GM23248 (cell line): ENCODE data around the gene TAF1D. TPM values are rescaled to one million over a fixed set of nuclear protein-coding genes. Genes with fewer than 3 reads are reported as not detected.

Experiments
- DNase-seq: peaks from one replicate; pipeline ENCODE4 v3.0.0-alpha.2; 2015
- H2AFZ ChIP-seq: fragments of 200-600 bp; sonication (generic); 2 replicates; pipeline ENCODE4 v1.6.1; 2016; ENCODE audit warnings: antibody characterized with exemption
- H3F3A ChIP-seq: fragments of 200-600 bp; sonication (generic); 2 replicates; pipeline ENCODE4 v1.6.1; 2016; ENCODE audit warnings: mild to moderate bottlenecking, antibody characterized with exemption, mixed run types; ENCODE audit not compliant: insufficient read depth
- H3K27ac ChIP-seq: fragments of 200-600 bp; sonication (generic); 2 replicates; pipeline ENCODE4 v1.5.1; 2016; ENCODE audit warnings: mild to moderate bottlenecking
- H3K27me3 ChIP-seq: fragments of 200-600 bp; sonication (generic); replicated peaks from 2 replicates; pipeline ENCODE4 v1.6.1; 2016; ENCODE audit warnings: mild to moderate bottlenecking; ENCODE audit not compliant: insufficient read depth
- H3K36me3 ChIP-seq: fragments of 200-600 bp; sonication (generic); 2 replicates; pipeline ENCODE4 v1.6.1; 2016; ENCODE audit warnings: low read depth, mild to moderate bottlenecking
- H3K4me1 ChIP-seq: fragments of 200-600 bp; sonication (generic); 2 replicates; pipeline ENCODE4 v1.6.1; 2016; ENCODE audit warnings: mild to moderate bottlenecking; ENCODE audit not compliant: insufficient read depth
- H3K4me2 ChIP-seq: fragments of 200-600 bp; sonication (generic); one replicate; pipeline ENCODE4 v1.6.1; 2016; ENCODE audit warnings: mild to moderate bottlenecking; ENCODE audit not compliant: unreplicated experiment
- H3K4me3 ChIP-seq: fragments of 200-600 bp; sonication (generic); 2 replicates; pipeline ENCODE4 v1.5.1; 2016; ENCODE audit warnings: mild to moderate bottlenecking
- H3K79me2 ChIP-seq: fragments of 200-600 bp; sonication (generic); 2 replicates; pipeline ENCODE4 v1.6.1; 2016; ENCODE audit warnings: mild to moderate bottlenecking; ENCODE audit not compliant: insufficient read depth
- H3K9ac ChIP-seq: fragments of 200-600 bp; sonication (generic); 2 replicates; pipeline ENCODE4 v1.6.1; 2016; ENCODE audit warnings: mild to moderate bottlenecking
- H3K9me2 ChIP-seq: fragments of 200-600 bp; sonication (generic); 2 replicates; pipeline ENCODE4 v1.6.1; 2016; ENCODE audit warnings: mixed run types, mild to moderate bottlenecking, moderate library complexity; ENCODE audit not compliant: insufficient read depth
- H3K9me3 ChIP-seq: fragments of 200-600 bp; sonication (generic); one replicate; pipeline ENCODE4 v1.6.1; 2017; ENCODE audit warnings: low read depth
- H4K20me1 ChIP-seq: fragments of 200-600 bp; sonication (generic); 2 replicates; pipeline ENCODE4 v1.6.0; 2016; ENCODE audit not compliant: insufficient read depth
- EZH2 ChIP-seq: fragments of 200-600 bp; sonication (generic); IDR thresholded peaks from 2 replicates; pipeline ENCODE4 v1.6.1; 2018; ENCODE audit warnings: antibody characterized with exemption, mild to moderate bottlenecking; ENCODE audit not compliant: insufficient read depth, poor library complexity, severe bottlenecking
- EZH2phosphoT487 ChIP-seq: fragments of 200-600 bp; sonication (generic); IDR thresholded peaks from 2 replicates; pipeline ENCODE4 v1.6.1; 2018; ENCODE audit warnings: antibody characterized with exemption, moderate library complexity, mild to moderate bottlenecking, low read depth; ENCODE audit not compliant: insufficient read depth
- WGBS, 2 experiments: methylation state at CpG; one replicate each; pipeline ENCODE4 v1.1.6; 2015 to 2017; ENCODE audit warnings: low lambda C conversion rate in 2 of 2, low coverage in 1 of 2; ENCODE audit errors: missing lambda C conversion rate in 2 of 2; 5-methylcytosine and 5-hydroxymethylcytosine counted together
- in situ Hi-C: fragments of 300-500 bp; cut with MboI; formaldehyde crosslinking; loops from 2 replicates; pipeline ENCODE4 v1.15.0; 2020
- polyA plus RNA-seq: library from polyadenylated mRNA; unstranded; fragments of >200 nt; fragmentation: Nextera tagmentation; extraction: Ambion mirVana; gene quantifications from 2 replicates; pipeline ENCODE4 v1.2.1, GENCODE V29; 2016
- total RNA-seq: library from RNA; depleted of rRNA; stranded (reverse); fragments of >200 nt; shearing (Covaris generic); gene quantifications from 2 replicates; pipeline ENCODE4 v1.2.3, GENCODE V29; 2014

Gene TAF1D
- total and polyA plus RNA-seq, 2 experiments from 2014 or later: 60.7 to 127 TPM

DNA sequence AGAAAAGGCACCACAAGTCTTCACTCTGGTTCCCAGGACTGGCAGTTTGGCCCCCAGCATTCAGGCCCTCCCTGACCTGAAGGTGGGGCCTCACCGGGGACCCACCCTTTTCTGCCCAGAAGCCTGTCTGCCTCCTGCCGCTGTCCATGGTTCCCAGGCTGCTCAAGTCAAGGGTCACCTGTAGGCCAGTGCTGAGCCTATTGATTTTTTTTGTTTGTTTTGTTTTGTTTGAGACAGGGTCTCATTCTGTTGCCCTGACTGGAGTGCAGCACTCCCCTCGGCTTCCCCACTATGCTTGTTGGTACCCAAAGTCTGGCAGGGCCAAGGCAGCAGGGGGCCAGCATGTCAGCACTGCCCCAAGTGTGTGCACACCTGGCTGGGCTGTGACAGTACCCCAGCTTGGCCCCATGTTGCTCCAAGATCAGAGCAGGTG is 31.8 kb upstream of the TAF1D start:
- H3K9ac ChIP-seq: no peak overlapping the region
- no peak overlapping the region for H3K4me3 ChIP-seq
- H3K36me3 ChIP-seq: no peaks in the 10 kb centered on the region
- H2AFZ ChIP-seq: no peak overlapping the region
- TF ChIP-seq EZH2phosphoT487 (no peak), EZH2 (no peak)
- DNase-seq: no peak
- H3K9me2 ChIP-seq: no peaks in the 10 kb centered on the region
- H3K27me3 ChIP-seq: no peaks in the 10 kb centered on the region
- in situ Hi-C loops: no loop called here
- H3F3A ChIP-seq: no peaks in the 10 kb centered on the region
- H3K9me3 ChIP-seq: no peaks in the 10 kb centered on the region
- H3K4me1 ChIP-seq: no peaks in the 10 kb centered on the region
- H3K79me2 ChIP-seq: no peaks in the 10 kb centered on the region
- WGBS, 2 experiments: 76 to 78% methylated on average over 3 of the region's 3 CpGs
- H4K20me1 ChIP-seq: no peaks in the 10 kb centered on the region
- H3K27ac ChIP-seq: no peak overlapping the region
- no peak overlapping the region for H3K4me2 ChIP-seq

DNA sequence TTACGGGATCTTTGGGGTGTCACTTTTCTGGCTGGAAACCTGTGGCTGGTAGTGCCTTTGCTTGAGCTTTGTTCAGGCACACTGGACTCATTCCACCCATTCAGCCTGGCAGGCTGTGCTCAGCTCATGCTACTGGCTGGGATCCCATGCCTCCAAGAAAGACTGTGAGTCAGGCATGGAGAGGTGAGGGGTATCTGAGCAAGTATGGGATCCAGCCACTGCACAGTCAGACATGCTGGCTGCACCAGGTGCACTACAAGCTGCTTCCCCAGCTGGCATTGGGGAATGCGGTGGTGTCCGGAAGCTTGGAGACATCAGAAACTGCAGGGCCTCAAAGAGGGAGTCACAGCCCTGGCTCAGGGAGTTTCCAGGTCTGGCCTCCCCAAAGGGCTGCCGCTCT is 30.8 kb upstream of the TAF1D start:
- H3K9me3 ChIP-seq: no peaks in the 10 kb centered on the region
- no peak overlapping the region for H2AFZ ChIP-seq
- WGBS, 2 experiments: 87 to 90% methylated on average over 4 of the region's 4 CpGs
- no peaks in the 10 kb centered on the region for H3K36me3 ChIP-seq
- no peaks in the 10 kb centered on the region for H3K9me2 ChIP-seq
- no peaks in the 10 kb centered on the region for H4K20me1 ChIP-seq
- H3K4me2 ChIP-seq: no peak overlapping the region
- no peaks in the 10 kb centered on the region for H3K79me2 ChIP-seq
- no peak for DNase-seq
- H3K27ac ChIP-seq: no peak overlapping the region
- no peak overlapping the region for H3K4me3 ChIP-seq
- no peaks in the 10 kb centered on the region for H3K4me1 ChIP-seq
- in situ Hi-C loops: no loop called here
- no peak overlapping the region for H3K9ac ChIP-seq
- no peaks in the 10 kb centered on the region for H3K27me3 ChIP-seq
- no peaks in the 10 kb centered on the region for H3F3A ChIP-seq
- TF ChIP-seq EZH2phosphoT487: no peak
- no peak for TF ChIP-seq EZH2

- Histone ChIP-seq H3F3A (no peaks in the 10 kb centered on the region), H3K9me2 (no peaks in the 10 kb centered on the region), H3K4me1 (no peaks in the 10 kb centered on the region), H3K27ac (no peak overlapping the region), H3K79me2 (no peaks in the 10 kb centered on the region), H2AFZ (no peak overlapping the region), H3K36me3 (no peaks in the 10 kb centered on the region; the same call in 1 of the 2 replicates), H3K27me3 (no peaks in the 10 kb centered on the region), H3K9me3 (no peaks in the 10 kb centered on the region), H3K4me2 (no peak overlapping the region), H4K20me1 (no peaks in the 10 kb centered on the region), H3K9ac (no peak overlapping the region), H3K4me3 (no peak overlapping the region)
- 92 to 97% methylated on average over 1 of the region's 1 CpG for WGBS, 2 experiments
- in situ Hi-C loops: no loop called here
- no peak for DNase-seq
- TF ChIP-seq EZH2phosphoT487 (no peak), EZH2 (no peak)
Observed at GRCh38 chr11:93770160-93770559, 28.9 kb upstream of the TAF1D start.

DNA sequence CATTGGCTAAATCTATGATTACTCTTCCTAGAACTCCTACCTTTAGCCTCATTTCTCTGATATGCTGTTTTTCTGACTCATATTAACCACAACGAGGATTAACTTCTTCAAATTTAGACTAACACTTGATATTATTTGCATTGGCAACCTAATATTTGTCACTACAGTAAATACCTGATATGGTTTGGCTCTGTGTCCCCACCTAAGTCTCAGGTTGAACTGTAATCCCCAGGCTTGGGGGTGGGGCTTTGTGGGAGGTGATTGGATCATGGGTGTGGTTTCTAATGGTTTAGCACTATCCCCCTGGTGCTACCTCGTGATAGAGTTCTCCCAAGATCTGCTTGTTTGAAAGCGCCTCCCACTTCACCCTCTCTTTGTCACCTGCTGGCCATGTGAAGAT is 25.7 kb upstream of the TAF1D start:
- H3K27ac ChIP-seq: no peak overlapping the region
- H3K9me2 ChIP-seq: no peaks in the 10 kb centered on the region
- peaks cover 1% of the 10 kb centered on the region; the same call in 1 of the 2 replicates for H3K36me3 ChIP-seq
- no peak overlapping the region for H3K4me3 ChIP-seq
- no peak overlapping the region for H3K9ac ChIP-seq
- H3K4me1 ChIP-seq: no peaks in the 10 kb centered on the region
- TF ChIP-seq EZH2 (no peak), EZH2phosphoT487 (no peak)
- H3K79me2 ChIP-seq: no peaks in the 10 kb centered on the region
- H3F3A ChIP-seq: no peaks in the 10 kb centered on the region
- H2AFZ ChIP-seq: no peak overlapping the region
- DNase-seq: no peak
- 81 to 86% methylated on average over 3 of the region's 3 CpGs for WGBS, 2 experiments
- H3K27me3 ChIP-seq: no peaks in the 10 kb centered on the region
- in situ Hi-C loops: no loop called here
- no peaks in the 10 kb centered on the region for H3K9me3 ChIP-seq
- H4K20me1 ChIP-seq: no peaks in the 10 kb centered on the region
- H3K4me2 ChIP-seq: no peak overlapping the region

DNA sequence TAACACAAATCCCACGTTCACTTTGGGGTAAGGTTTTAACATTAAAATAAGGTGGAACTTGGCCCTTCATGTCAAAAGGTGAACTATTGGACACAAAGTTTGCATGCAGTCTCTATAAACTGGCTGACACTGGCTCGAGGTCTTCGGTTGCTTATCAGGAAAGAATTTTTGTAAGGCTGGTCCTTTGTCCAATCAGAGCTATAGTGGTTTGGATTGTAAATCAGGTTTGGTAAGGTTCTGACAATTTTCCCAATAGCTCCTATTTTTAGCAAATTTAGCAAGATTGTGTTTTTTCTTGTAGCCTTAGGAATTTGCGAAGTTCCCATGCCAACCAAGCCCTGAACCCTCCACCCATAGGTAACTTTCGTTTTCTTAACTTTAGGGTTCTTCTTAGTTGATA is 25.2 kb upstream of the TAF1D start:
- Histone ChIP-seq H3K9me2 (no peaks in the 10 kb centered on the region), H3K36me3 (peaks cover 4% of the 10 kb centered on the region; the same call in 1 of the 2 replicates), H3K9me3 (no peaks in the 10 kb centered on the region), H3K4me3 (no peak overlapping the region), H3K4me2 (no peak overlapping the region), H3K27ac (no peak overlapping the region), H3K9ac (no peak overlapping the region), H3K27me3 (no peaks in the 10 kb centered on the region), H2AFZ (no peak overlapping the region), H3K79me2 (no peaks in the 10 kb centered on the region), H3F3A (no peaks in the 10 kb centered on the region), H4K20me1 (no peaks in the 10 kb centered on the region), H3K4me1 (no peaks in the 10 kb centered on the region)
- in situ Hi-C loops: no loop called here
- no peak for TF ChIP-seq EZH2phosphoT487
- no peak for TF ChIP-seq EZH2
- 83 to 85% methylated on average over 5 of the region's 5 CpGs for WGBS, 2 experiments
- DNase-seq: no peak
